ENCODE results near the gene CEP70.

GRCh38 chr3:138578141-138578540, 15.9 kb downstream of the CEP70 start:
- TF ChIP-seq CTCF (IDR thresholded peaks at IDR 0.05) (no peak), ZNF302 (CRISPR knock-in tag; IDR thresholded peaks at IDR 0.05) (no peak), SMC3 (IDR thresholded peaks at IDR 0.05) (no peak), EHMT2 (IDR thresholded peaks at IDR 0.05; ENCODE audit: low read depth) (no peak), REST (IDR thresholded peaks at IDR 0.05) (no peak), FOSL2 (IDR thresholded peaks at IDR 0.05) (no peak), FOSL2 (CRISPR knock-in tag; IDR thresholded peaks at IDR 0.05) (no peak), RFX5 (IDR thresholded peaks at IDR 0.05) (no peak), HDAC2 (IDR thresholded peaks at IDR 0.05) (no peak), POLR2A (IDR thresholded peaks at IDR 0.05; ENCODE audit: low read length) (no peak), MAFK (IDR thresholded peaks at IDR 0.05; ENCODE audit: partially characterized antibody) (no peak), CEBPB (IDR thresholded peaks at IDR 0.05) (no peak), USF2 (IDR thresholded peaks at IDR 0.05) (no peak)
